GM18870 (cell line): ENCODE measurements around the gene PRTN3.
"Not testable (repeated sequence)": the region's sequence is repeated elsewhere in the genome, so short reads cannot be mapped to it uniquely, and the experiment has no call there.

Experiments used
- ATAC-seq: cut with Tn5 transposase; IDR thresholded peaks from one replicate; pipeline ENCODE4 v1.9.1; 2021; ENCODE audit warnings: moderate library complexity; ENCODE audit not compliant: unreplicated experiment

PRTN3 gene

GRCh38 chr19:877992-878660, 37.3 kb downstream of the PRTN3 start:
- not testable (repeated sequence) for ATAC-seq

DNA sequence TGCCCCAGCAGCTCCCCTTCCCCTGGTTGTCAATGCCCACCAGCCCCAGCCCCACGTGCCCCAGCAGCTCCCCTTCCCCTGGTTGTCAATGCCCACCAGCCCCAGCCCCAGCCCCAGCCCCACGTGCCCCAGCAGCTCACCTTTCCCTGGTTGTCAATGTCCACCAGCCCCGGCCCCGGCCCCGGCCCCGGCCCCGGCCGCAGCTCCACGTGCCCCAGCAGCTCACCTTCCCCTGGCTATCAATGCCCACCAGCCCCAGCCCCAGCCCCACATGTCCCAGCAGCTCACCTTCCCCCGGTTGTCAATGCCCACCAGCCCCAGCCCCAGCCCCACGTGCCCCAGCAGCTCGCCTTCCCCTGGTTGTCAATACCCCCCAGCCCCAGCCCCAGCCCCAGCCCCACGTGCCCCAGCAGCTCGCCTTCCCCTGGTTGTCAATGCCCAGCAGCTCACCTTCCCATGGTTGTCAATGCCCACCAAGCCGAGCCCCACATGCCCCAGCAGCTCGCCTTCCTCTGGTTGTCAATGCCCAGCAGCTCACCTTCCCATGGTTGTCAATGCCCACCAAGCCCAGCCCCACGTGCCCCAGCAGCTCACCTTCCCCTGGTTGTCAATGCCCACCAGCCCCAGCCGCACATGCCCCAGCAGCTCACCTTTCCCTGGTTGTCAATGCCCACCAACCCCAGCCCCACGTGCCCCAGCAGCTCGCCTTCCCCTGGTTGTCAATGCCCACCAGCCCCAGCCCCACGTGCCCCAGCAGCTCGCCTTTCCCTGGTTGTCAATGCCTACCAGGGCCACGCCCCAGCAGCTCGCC, 38.2 kb downstream of the PRTN3 start:
- not testable (repeated sequence) for ATAC-seq

DNA sequence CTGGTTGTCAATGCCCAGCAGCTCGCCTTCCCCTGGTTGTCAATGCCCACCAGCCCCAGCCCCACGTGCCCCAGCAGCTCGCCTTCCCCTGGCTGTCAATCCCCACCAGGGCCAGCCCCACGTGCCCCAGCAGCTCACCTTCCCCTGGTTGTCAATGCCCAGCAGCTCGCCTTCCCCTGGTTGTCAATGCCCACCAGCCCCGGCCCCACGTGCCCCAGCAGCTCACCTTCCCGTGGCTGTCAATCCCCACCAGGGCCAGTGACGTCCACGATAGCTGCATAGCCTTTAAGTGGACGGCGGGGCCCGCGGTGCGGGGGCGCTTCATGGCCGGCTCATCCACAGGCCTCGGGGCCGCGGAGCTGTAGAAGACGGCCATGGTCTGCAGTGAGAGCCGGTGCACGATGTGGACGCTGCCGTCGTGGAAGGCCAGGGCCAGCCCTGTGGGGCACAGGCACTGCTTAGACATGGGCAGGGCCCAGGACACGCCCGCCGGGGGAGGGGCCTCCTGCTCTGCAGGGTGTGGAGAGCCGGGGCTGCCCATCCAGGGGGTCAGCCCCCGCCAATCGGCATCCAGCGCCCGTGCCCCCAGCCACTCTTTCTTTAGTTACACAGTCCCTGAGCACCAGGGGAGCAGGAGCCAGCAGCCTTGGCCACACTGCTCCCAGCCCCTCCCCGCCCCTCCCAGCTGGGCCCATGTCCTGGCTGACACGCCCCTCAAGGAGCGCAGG, 39.1 kb downstream of the PRTN3 start:
- no peak for ATAC-seq

DNA sequence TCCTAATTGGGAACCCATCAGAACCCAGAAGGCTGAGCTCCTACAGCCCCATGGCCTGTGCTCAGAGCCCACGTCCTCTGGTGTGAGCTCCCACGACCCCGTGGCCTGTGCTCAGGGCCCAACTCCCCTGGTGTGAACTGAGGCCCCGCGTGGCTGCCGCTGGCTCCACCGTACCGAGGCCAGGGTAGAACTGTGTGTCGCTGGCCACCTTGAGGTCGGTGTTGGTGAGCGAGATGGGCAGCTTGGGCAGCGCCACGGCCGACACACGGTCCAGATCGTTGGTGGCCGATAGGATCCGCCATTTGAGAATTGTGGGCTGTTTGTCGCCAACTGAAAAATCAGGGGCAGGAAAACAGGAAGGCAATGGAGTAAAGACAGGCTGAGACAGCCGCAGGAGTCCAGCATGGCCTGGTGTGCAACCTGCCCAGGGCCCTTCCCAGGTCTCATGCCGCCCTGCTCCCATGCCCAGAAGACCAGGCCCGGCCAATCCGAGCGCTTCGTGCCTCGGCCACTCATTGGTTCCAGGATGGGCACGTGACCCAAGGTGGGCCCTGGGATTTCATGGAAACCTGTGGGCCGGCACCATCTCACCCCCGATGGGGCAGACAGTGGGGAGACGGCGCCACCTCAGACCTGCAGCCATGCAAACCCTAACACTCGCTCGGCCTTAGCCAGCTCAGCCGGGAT, 40.7 kb downstream of the PRTN3 start:
- ATAC-seq, result no peak

- no peak for ATAC-seq
Observed at GRCh38 chr19:882871-883497, 42.2 kb downstream of the PRTN3 start.

DNA sequence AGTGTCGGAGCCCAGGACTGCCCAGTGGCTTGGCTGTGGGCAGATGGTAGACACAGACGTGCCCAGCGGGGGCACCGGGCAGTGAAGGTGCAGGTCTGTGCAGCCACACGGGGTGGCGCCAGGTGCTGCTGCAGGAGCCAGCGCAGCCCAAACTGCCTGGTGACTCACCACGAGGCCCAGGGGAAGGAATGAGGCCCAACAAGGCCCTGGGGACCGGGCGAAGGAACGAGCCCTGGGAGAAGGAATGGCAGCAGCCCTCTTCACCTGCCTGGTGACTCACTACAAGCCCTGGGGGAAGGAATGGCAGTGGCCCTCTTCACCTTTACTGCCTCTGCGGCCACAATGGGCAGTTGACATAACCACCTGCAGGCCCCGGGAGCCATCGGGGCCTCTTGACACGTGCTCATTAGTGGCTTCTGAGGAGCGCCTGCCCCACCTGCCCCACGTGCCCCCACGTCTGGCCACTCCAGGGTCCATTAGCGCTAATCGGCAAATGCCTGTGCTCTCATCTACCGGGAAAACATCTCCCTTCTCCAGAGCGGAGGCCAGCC, 42.9 kb downstream of the PRTN3 start:
- no peak for ATAC-seq

- ATAC-seq, result no peak
Observed at GRCh38 chr19:884420-885211, 43.8 kb downstream of the PRTN3 start.

- ATAC-seq, result no peak
Observed at GRCh38 chr19:885536-886224, 44.9 kb downstream of the PRTN3 start.

DNA sequence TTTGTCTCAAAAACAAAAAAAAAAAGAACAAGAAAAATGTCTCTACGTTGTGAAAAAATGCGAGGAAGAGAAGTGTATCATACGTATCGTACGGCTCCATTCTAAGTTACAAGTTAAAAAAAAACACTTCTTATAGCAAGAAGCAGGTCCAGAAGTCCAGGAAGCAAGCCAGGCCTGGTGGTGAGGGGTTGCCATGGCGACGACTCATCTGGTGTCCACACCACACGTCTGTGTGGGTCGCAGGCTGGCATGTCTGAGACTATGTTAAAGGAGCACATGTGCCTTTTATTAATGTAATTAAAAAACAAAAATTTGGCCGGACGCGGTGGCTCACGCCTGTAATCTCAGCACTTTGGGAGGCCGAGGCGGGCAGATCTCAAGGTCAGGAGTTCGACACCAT, 46.3 kb downstream of the PRTN3 start:
- ATAC-seq, result no peak

- no peak for ATAC-seq
Observed at GRCh38 chr19:887599-887998, 46.8 kb downstream of the PRTN3 start.

DNA sequence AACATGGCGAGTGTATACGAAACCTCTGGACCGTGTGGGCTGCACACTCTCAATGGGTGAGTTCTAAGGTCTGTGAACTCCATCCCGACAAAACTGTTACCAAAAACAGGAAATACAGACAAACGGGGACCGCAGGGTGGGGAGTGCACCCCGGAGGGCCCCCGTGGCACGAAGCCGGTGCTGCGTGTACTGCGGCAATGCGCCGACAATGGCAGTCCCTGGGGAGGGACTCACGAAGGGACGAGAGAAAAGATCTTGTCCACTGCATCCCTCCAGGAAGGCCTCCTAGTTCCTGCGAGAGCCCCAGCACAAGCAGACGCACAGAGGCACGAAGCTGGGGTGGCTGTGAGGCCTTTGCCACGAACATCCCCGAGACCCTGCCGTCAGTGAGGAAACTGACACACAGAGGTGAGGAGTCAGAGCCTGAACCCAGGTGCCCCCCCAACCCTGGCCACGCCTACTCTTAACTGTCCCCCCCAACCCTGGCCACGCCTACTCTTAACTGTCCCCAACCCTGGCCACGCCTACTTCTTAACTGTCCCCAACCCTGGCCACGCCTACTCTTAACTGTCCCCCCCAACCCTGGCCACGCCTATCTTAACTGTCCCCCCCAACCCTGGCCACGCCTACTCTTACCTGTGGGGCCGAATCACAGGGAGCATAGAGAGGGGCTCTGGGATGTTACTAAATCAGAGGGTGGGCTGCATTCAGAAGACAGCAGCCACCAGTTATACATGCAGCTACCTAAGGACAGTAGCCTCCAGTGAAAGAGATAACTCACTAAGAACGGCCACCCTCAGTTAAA, 48.0 kb downstream of the PRTN3 start:
- ATAC-seq, result no peak

- ATAC-seq, result no peak
Observed at GRCh38 chr19:889662-890295, 49.0 kb downstream of the PRTN3 start.

DNA sequence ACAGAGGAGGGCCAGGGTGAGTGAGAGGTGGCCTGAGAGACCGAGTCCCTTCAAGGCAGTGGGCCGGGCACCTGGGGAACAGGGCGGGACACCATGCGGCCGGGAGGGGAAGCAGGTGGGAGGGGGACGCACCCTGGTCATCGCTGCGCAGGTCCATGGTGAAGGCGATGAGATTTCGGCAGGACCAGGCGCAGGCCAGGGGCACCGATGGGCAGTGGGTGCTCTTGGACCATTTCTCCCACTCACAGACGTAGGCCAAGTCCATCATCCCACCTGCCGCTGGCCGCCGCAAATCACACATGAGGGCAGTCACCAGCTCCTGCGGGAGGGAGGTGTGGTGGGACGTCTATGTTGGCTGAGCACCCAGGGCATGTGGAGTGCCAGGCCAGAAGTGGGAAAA, 50.0 kb downstream of the PRTN3 start:
- ATAC-seq, result no peak

DNA sequence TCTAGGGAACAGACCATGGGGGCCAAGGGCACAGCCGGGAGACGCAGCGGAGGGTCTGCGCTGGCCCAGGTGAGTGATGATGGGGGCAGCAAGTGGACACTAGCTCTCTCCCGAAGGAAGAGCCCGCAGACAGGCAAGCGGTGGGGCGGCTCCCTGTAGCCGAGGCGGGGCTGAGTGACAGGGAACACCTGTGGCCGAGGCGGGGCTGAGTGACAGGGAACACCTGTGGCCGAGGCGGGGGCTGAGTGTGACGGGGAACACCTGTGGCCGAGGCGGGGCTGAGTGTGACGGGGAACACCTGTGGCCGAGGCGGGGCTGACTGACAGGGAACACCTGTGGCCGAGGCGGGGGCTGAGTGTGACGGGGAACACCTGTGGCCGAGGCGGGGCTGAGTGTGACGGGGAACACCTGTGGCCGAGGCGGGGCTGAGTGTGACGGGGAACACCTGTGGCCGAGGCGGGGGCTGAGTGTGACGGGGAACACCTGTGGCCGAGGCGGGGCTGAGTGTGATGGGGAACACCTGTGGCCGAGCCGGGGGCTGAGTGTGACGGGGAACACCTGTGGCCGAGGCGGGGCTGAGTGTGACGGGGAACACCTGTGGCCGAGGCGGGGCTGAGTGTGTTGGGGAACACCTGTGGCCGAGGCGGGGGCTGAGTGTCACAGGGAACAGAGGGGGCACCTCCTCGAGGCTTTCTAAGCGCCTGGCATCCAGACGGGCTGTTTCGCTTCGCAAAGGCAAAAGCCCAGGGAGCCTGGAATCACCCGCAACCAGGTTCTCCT, 50.8 kb downstream of the PRTN3 start:
- ATAC-seq, result not testable (repeated sequence)

DNA sequence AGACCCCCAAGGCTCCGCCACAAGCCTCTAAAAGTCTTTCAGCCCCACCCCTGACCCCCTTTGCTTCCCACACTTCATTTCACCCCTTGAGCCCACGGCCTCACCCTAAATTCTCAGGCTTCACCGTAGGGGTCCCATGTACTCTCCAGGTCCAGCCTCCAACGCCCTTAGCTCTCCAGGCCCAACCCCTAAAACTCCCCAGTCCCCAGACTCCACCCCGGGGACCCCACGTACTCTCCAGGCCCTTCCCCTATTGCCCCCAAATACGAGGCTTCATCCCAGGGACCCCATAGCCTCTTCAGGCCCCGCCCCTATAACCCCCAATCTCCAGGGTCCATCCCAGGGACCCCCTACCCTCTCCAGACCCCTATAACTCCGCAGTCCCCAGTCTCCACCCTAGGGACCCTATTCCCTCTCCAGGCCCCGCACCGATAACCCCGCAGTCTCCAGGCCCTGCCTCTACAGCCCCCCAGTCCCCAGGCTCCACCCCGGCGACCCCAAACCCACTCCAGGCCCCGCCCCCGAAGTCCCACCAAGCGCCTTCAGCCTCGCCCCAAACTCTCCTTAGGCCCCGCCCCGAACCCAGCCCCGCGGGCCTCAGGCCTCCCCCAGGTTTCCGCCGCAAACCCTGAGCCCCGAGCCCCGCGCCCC, 51.6 kb downstream of the PRTN3 start:
- ATAC-seq, result no peak

DNA sequence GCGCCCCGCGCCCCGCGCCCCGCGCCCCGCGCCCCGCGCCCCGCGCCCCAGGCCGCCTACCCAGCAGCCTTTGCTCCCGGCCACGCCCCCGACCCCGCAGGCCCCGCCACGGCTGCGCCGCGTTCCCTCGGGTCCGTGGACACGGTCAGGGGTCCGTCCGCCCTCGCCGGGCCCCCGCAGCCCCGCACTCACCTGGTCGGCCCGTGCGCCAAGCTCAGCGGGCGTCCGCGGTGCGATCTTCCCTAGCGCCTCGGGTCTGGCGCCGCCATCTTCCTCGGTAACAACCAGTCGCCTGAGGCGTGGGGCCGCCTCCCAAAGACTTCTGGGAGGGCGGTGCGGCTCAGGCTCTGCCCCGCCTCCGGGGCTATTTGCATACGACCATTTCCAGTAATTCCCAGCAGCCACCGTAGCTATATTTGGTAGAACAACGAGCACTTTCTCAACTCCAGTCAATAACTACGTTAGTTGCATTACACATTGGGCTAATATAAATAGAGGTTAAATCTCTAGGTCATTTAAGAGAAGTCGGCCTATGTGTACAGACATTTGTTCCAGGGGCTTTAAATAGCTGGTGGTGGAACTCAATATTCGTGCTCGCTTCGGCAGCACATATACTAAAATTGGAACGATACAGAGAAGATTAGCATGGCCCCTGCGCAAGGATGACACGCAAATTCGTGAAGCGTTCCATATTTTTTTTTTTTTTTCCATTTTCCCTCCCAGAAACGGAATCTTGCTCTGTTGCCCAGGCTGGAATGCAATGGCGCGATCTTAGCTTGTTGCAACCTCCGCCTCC, 52.3 kb downstream of the PRTN3 start, which contains the start of the genes MED16 and RNU6-9:
MED16 (minus strand) TSS at position 294 of the 796 bp plus-strand sequence. CDS start 2,056 bp downstream, outside the sequence.
RNU6-9 (plus strand) TSS at position 591 of the 796 bp plus-strand sequence.
- peak; percentile 80 for ATAC-seq
